Lower leg skin (tissue), 4 donors: ENCODE results near the gene DBN1. TPM values are rescaled to one million over a fixed set of nuclear protein-coding genes. Genes with fewer than 3 reads are reported as not detected.

Source experiments
- DNase-seq, 2 donors: peaks; one replicate each; pipeline ENCODE4 v3.0.0-alpha.2; 2019; ENCODE audit warnings: low spot score in 2 of 2
- H3K4me3 ChIP-seq: fragments of 200-600 bp; sonication (generic); 2 replicates; pipeline ENCODE4 v1.5.1; 2017; ENCODE audit warnings: mild to moderate bottlenecking, low read depth; ENCODE audit not compliant: poor library complexity, severe bottlenecking
- CTCF ChIP-seq, 3 donors: fragments of 450-650 bp; IDR thresholded peaks; one replicate each; pipeline ENCODE4 v1.5.1; 2016; ENCODE audit warnings: antibody characterized with exemption in 3 of 3, mild to moderate bottlenecking in 3 of 3, moderate library complexity in 2 of 3
- POLR2A ChIP-seq, 2 donors: fragments of 450-650 bp; IDR thresholded peaks; one replicate each; pipeline ENCODE4 v1.6.1; 2016 to 2017; ENCODE audit warnings: antibody characterized with exemption in 2 of 2, mild to moderate bottlenecking in 1 of 2, moderate library complexity in 1 of 2
- WGBS, 2 donors: methylation state at CpG; one replicate each; pipeline ENCODE4 v1.1.5; 2018; 5-methylcytosine and 5-hydroxymethylcytosine counted together
- intact Hi-C: fragments of 100-400 bp; cut with DNase I; formaldehyde crosslinking; loops from one replicate; pipeline ENCODE4 v1.15.0; 2023; ENCODE audit warnings: low total_unique reads
- total RNA-seq, 4 donors: library from RNA; depleted of rRNA; stranded (reverse); fragments of >200 nt; gene quantifications; one replicate each; pipeline ENCODE4 v1.1.0, GENCODE V29; 2016

The DBN1 gene
- total RNA-seq, 4 donors from 2014 or later, result 14.0 to 65.5 (median 27.6) TPM

- DNase-seq, result no peak
- intact Hi-C loops, result no loop called here
- H3K4me3 ChIP-seq, result no peak overlapping the region
- WGBS, 2 donors, result 67 to 77% methylated on average over 8 of the region's 11 CpGs
- TF ChIP-seq POLR2A (IDR thresholded peaks at IDR 0.05), result no peak
- TF ChIP-seq CTCF (IDR thresholded peaks at IDR 0.05), result no peak
Observed at GRCh38 chr5:177475563-177476427, 2.4 kb upstream of the DBN1 start.

- no peak for DNase-seq
- WGBS, 2 donors, result 55 to 69% methylated on average over 4 of the region's 4 CpGs
- intact Hi-C loops, result no loop called here
- no peak for TF ChIP-seq CTCF (IDR thresholded peaks at IDR 0.05)
- TF ChIP-seq POLR2A (IDR thresholded peaks at IDR 0.05), result no peak
- no peak overlapping the region for H3K4me3 ChIP-seq
Observed at GRCh38 chr5:177474846-177475562, 1.6 kb upstream of the DBN1 start.

- WGBS, 2 donors, result 47 to 60% methylated on average over 7 of the region's 7 CpGs
- no peak for DNase-seq
- intact Hi-C loops, result no loop called here
- no peak for TF ChIP-seq POLR2A (IDR thresholded peaks at IDR 0.05)
- TF ChIP-seq CTCF (IDR thresholded peaks at IDR 0.05), result no peak
- H3K4me3 ChIP-seq, result no peak overlapping the region
Observed at GRCh38 chr5:177474002-177474476, 605 bp upstream of the DBN1 start.

- no peak for DNase-seq
- intact Hi-C loops, result no loop called here
- 2 to 3% methylated on average over 36 to 54 of the region's 93 CpGs for WGBS, 2 donors
- peak overlapping the region; percentile 56 for H3K4me3 ChIP-seq
- TF ChIP-seq CTCF (IDR thresholded peaks at IDR 0.05) (no peak), POLR2A (IDR thresholded peaks at IDR 0.05) (no peak)
Observed at GRCh38 chr5:177472460-177473442, 683 bp downstream of the DBN1 start.

GRCh38 chr5:177471610-177472356, 1.7 kb downstream of the DBN1 start:
- intact Hi-C loops, result no loop called here
- 48 to 55% methylated on average over 12 to 14 of the region's 14 CpGs for WGBS, 2 donors
- DNase-seq, result peak in 1 of 2 donors; percentile 61
- TF ChIP-seq CTCF (IDR thresholded peaks at IDR 0.05) (no peak), POLR2A (IDR thresholded peaks at IDR 0.05) (no peak)
- H3K4me3 ChIP-seq, result no peak overlapping the region
